DMS153 treated with DMSO at 0.1 percent for 48 hours (cell line): ENCODE data around the gene RPS6KA4.

Experiments
- DNase-seq: peaks from one replicate; lab custom pipeline; 2025; ENCODE audit not compliant: unreplicated experiment; lab: John Stamatoyannopoulos, UW

RPS6KA4 gene

DNA sequence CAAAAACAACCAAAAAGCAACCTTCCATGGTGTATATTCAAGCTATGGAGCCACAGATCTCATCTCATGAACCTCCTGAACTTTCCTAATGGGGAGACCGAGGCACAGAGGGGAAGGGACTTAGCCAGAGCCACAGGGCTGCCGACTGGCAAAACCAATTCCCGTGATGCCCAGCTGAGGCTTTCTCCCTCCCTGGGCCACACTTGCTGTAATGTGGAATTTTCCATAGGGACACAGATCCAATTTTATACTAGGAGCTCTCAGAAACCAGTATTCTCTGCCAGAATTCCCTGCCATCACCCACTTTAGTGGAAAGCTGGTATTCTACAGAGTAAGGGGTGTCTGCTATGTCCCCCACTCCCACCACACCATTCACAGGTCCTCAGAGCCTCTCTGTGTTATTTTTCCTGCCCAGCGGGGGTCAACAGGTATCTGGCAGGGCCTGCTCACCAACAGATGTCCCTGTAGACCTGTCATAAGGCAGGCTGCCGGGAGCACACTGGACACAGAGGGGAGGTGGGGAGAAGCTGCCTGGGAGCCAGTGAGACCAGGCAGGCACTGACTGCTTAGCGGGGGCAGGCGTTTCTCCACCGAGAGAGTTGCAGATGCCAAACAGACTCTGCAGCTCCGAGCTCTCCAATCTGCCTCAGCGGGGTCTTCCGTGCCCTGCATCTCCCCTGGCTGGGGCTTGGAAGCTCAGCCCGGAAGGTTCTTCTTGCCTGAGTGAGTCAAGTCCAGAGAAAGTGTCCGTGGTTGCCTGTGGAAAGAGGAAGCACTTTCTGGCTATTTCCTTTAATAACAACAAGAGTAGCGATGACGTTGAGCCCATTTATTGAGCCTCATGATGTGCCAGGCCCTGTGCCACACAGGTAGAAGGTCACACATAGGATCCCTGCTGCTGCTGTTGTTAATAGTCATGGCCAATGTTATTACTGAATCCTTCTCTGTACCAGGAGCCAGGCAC, 26.3 kb downstream of the RPS6KA4 start:
- DNase-seq: no peak

- no peak for DNase-seq
These were observed 27.2 kb downstream of the RPS6KA4 start for GRCh38 chr11:64385945-64386704.

- no peak for DNase-seq
These were observed 29.0 kb downstream of the RPS6KA4 start for GRCh38 chr11:64387916-64388315.

DNA sequence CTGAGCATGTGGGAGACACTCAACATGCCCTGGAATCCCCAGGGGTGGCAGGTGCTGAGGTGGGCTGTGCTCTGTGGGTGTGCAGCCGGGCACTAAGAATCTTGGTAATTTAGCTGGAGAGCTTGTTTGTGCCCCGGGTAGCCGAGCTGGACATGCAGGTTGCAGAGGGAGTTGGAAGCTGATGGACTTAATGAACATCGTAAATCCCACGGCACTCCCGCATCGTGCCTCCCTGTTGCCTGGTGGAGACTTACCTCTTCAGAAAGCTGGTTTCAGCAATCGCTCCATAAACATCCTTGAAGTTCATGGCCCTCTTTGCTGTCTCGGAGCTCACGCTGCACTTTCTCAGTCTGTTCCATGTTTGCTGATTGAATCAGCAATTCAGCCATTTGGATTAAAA, 29.9 kb downstream of the RPS6KA4 start:
- no peak for DNase-seq

- no peak for DNase-seq
These were observed 30.9 kb downstream of the RPS6KA4 start for GRCh38 chr11:64389851-64390250.

GRCh38 chr11:64390558-64390957, 31.6 kb downstream of the RPS6KA4 start:
- no peak for DNase-seq

DNA sequence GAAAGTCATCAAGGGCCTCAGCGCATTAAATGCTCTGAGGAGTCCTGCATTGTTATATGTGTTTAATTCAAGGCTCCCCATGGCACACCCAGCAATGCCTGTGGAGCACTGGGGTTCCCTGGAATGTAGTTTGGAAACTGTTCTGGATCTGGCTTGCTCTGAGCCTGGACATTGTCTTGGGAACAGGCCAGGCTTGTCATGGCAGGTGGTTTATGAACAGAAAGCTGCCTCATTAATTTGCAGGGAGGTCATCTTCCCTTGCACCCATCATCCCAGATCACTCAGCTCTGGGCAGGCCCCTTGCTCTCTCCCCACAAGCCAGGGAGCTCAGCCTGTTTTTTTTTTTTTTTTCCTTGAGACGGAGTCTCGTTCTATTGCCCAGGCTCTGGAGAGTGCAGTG, 32.9 kb downstream of the RPS6KA4 start:
- DNase-seq: no peak

GRCh38 chr11:64395545-64396078, 36.6 kb downstream of the RPS6KA4 start:
- DNase-seq: no peak

- DNase-seq: no peak
These were observed 37.2 kb downstream of the RPS6KA4 start for GRCh38 chr11:64396079-64396591.

DNA sequence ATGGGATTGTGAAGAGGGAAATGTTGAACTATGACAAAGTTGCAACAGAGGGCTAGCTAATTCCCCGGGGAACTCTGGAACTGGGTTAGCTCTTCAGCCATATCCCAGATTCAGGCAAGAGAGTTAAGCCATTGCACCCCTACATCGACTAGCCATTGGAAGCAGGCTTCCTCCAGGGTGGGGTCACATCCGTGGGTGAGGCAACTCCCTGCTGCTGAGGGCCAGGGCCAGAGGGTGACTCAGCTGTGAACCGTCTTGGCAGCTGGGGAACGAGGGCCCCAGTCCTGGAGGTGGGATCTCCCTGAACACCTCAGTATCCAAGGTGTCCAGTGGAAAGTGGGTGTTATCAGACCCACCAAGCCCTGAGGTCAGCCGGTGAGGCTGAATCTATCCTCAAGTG, 41.1 kb downstream of the RPS6KA4 start:
- no peak for DNase-seq

DNA sequence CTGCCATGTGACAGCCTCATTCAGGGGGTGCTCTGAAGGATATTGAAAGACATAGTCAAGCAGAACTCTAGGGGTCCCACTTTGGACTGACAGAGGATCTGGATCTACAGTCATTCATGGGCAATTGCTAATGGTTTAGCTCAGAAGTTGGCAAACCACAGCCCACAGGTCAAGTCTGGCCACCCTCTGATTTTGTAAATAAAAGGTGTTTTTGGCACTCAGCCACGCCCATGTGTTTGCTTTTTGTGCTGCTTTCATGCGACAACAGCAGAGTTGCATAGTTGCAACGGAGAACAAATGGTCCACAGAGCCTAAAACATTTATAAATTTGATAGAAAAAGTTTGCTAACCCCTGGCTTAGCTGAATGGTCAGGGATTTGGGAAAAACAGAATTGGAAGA, 41.7 kb downstream of the RPS6KA4 start:
- no peak for DNase-seq

GRCh38 chr11:64401775-64402174, 42.8 kb downstream of the RPS6KA4 start:
- no peak for DNase-seq

GRCh38 chr11:64403106-64403505, 44.1 kb downstream of the RPS6KA4 start:
- DNase-seq: no peak

- DNase-seq: no peak
These were observed 47.4 kb downstream of the RPS6KA4 start for GRCh38 chr11:64406221-64406946.

- no peak for DNase-seq
These were observed 48.3 kb downstream of the RPS6KA4 start for GRCh38 chr11:64407221-64407620.

DNA sequence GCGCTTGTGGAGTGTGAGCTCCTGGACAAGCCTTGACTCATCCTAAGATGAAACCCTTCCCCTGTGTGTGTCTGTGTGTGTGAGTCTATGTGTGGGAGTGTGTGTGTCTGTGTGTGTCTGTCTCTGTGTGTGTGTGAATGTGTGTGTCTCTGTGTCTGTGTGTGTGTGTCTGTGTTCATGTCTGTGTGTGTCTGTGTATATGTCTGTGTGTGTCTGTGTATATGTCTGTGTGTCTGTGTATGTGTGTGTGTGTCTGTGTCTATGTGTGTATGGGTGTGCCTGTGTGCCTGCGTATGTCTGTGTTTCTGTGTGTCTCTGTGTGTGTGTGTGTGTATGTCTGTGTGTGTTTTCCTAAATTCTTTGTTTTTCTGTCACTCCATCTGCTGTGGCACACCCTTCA, 48.7 kb downstream of the RPS6KA4 start:
- DNase-seq: no peak

DNA sequence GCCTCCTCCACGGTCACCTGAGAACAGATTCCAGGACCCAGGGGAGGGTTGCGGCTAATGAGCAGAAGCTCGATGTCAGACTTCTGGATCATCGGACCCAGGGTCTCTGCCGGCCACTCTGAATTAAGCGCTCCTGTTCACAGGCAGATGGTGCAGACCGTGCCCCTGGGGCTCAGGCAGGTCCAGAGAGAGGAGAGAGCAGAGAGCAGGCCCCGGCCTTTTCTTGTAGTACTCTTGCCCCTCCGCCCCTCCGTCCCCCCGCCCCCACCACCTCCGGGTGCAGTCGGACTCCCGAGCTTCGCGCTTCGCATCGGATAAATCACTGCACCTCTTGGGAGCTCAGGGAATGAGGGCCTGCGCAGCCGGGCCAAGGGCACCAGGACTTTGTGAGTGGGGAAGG, 50.3 kb downstream of the RPS6KA4 start:
- DNase-seq: no peak

GRCh38 chr11:64409707-64410403, 50.9 kb downstream of the RPS6KA4 start:
- DNase-seq: no peak

GRCh38 chr11:64410404-64410734, 51.4 kb downstream of the RPS6KA4 start:
- no peak for DNase-seq

GRCh38 chr11:64413417-64413816, 54.5 kb downstream of the RPS6KA4 start:
- DNase-seq: no peak
